ES-I3 (cell line): ENCODE measurements around the gene VAV2.
"Not testable (repeated sequence)": the region's sequence is repeated elsewhere in the genome, so short reads cannot be mapped to it uniquely, and the experiment has no call there.

Experiments used
- H3K36me3 ChIP-seq: 2 replicates; pipeline ENCODE4 v1.6.1; 2013; ENCODE audit warnings: mild to moderate bottlenecking, low read length, control low read depth, moderate library complexity; ENCODE audit not compliant: insufficient read depth
- H3K4me1 ChIP-seq: 2 replicates; pipeline ENCODE4 v1.6.1; 2013; ENCODE audit warnings: mild to moderate bottlenecking, control low read depth, low read length; ENCODE audit not compliant: insufficient read depth
- H3K9ac ChIP-seq: 2 replicates; pipeline ENCODE4 v1.6.1; 2013; ENCODE audit warnings: low read depth, mild to moderate bottlenecking, low read length, moderate library complexity
- H3K9me3 ChIP-seq: 2 replicates; pipeline ENCODE4 v1.6.1; 2013; ENCODE audit warnings: mild to moderate bottlenecking, low read length, moderate library complexity; ENCODE audit not compliant: control insufficient read depth, insufficient read depth

VAV2 gene

DNA sequence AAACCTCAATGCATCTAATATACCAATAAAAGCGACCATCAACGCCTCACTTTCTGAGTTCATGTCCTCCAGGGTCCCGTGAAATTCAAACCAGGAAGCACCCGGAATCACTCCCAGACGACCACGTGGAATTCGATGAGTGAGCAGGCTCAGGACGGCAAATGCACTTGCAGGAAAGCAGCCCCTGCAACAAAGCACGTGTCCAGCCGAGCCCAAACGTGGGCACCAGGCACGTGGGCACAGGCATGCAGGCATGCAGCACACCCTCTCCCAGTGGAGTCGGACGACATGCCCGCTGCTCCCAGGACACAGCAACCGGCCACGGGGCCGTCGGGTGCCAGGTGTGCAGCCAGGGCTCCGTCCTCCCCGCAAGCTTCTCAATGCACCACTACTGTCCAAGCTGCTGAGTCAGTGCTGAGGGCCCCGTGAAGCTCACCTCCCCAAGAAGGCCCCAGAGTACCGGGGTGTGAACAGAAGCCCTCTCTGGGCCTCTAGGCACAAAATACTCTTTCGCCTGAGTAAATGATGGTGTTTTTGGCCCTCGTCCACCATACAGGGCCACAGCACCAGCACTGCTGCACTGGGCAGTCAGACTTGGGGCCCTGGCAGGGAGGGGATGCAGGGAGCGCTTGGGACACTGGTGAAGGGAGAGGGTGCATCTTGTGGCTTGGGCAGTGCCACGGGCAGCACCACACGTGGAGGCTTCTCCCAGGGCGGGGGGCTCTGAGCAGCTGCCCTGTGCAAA, 87.6 kb downstream of the VAV2 start:
- Histone ChIP-seq H3K36me3 (no peaks in the 10 kb centered on the region), H3K9ac (no peak overlapping the region)

DNA sequence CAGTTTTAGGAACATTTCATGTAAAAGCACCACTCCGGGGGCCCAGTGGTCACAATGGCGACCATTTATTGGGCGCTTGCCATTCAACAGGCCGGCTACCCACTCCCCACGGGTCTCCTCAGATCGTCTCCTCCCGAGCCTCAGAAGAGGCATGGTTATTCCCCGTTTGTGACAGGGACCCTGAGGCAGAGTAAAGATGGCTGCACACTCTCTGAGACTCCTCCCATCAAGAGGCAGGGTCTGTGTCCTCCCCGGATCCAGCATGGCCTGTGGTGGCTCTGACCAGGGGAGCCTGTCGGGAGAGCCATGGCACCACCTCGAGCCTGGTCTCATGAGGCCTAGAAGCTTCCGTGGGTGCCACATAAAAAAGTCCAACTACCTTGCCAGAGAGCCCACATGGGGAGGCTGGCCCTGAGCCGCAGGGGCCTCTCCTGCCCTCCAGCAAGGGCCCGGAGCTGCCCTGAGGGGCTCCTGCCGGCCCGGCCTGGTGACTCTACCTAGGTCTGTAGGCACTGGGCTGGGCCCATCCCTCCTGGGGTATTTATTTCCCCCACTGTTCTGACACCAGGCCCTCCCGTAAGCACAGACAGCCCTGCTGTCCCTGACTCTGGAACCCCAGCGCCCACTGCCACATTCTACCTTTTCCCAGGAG, 90.8 kb downstream of the VAV2 start:
- Histone ChIP-seq H3K9me3 (no peaks in the 10 kb centered on the region), H3K4me1 (no peaks in the 10 kb centered on the region), H3K36me3 (no peaks in the 10 kb centered on the region), H3K9ac (no peak overlapping the region)

More for the DNA sequence above, 87.6 kb downstream of the VAV2 start:
- no peaks in the 10 kb centered on the region for H3K9me3 ChIP-seq
- no peaks in the 10 kb centered on the region for H3K4me1 ChIP-seq

DNA sequence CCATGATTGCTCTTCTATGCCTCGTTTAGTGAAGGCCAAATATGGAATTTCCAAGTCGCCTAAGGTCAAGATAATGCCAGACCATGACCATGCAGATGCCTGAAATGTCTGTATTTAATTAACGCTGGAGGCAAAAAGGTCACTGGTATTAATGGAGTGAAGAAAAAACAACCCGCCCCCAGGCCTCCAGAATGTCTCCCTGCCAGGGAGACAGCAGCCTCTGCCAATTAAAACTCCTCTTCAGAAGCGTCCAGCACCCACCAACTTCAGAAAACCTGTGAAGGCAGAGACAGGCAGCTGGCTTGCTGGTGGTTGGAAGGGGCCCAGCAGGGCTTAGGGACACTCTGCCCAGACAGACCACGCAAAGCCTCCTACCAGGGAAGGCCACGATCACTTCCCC, 94.4 kb downstream of the VAV2 start:
- H3K36me3 ChIP-seq, result no peaks in the 10 kb centered on the region
- peaks cover 5% of the 10 kb centered on the region; the same call in 1 of the 2 replicates for H3K4me1 ChIP-seq
- no peak overlapping the region for H3K9ac ChIP-seq
- no peaks in the 10 kb centered on the region for H3K9me3 ChIP-seq

DNA sequence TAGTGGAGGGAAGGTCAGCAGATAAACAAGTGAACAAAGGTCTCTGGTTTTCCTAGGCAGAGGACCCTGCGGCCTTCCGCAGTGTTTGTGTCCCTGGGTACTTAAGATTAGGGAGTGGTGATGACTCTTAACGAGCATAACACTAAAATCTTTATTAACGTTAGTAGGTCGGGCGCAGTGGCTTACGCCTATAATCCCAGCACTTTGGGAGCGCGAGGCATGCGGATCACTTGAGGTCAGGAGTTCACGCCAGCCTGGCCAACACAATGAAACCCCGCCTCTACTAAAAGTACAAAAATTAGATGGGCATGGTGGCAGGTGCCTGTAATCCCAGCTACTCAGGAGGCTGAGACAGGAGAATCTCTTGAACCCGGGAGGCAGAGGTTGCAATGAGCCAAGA, 96.1 kb downstream of the VAV2 start:
- H3K9ac ChIP-seq, H3K9me3 ChIP-seq, H3K4me1 ChIP-seq, H3K36me3 ChIP-seq: not testable (repeated sequence)

DNA sequence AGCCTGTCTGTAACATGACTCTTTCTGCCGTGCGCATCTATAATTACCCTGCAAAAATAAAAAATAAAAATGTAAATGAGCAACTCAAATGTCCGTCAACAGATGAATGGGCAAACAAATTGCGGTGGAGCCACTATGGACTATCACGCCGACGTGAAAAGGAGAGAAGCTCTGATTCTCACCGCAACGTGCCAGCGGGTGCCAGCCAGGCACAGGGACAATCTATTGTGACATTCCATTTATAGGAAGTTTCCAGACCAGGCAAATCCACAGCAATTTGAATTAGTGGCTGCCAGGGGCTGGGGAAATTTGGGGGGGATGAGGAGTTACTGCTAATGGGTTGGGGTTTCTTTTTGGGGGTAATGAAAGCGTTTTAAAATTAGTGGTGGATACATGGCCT, 96.8 kb downstream of the VAV2 start:
- H3K9me3 ChIP-seq, result no peaks in the 10 kb centered on the region
- H3K4me1 ChIP-seq, result peaks cover 7% of the 10 kb centered on the region; the same call in 1 of the 2 replicates
- no peak overlapping the region for H3K9ac ChIP-seq
- H3K36me3 ChIP-seq, result no peaks in the 10 kb centered on the region

DNA sequence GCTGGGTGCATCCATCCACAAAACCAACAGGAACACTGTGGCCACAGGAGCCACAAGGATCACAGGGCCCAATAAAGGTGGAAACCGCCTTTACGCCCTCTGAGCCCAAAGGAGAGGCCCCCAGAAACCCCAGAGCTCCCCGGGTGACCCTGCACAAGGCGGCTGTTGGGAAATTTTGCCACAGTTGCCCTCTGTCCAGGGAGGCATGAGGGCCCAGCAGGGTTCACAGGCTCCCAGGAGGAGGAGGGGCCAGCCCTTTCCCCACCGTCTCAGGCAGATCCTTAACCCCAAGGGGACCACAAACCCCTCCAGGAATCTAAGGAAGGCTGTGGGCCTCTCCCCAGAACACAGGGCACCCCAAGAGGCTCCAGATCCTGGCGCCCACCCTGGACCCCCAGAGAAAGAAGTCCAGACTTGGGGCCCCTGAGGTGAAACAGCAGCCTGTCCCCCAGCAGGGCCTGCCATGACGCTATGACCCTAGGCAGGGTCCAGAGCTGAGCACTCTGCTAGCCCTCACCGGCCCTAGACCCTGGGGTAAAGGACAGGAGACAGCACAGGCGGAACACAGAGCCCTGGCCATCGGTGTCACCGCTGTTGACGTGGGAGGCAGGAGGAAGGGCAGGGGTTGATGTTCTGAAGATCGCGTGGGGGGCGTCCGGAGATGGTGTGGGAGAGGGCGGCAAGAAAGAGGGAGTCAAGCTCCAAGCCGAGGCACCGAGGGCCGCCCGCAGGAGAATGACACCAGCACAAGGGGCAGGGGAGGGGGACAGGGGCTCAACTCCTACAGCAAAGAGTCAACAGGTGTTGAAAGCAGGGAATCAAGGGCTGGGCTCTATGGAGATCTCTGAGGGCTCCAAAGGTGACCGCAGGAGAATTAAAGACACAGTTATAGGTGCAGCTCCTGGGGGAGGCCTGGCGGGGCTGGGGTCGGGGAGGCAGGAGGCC, 97.5 kb downstream of the VAV2 start:
- H3K36me3 ChIP-seq, result no peaks in the 10 kb centered on the region
- H3K9me3 ChIP-seq, result no peaks in the 10 kb centered on the region
- no peak overlapping the region for H3K9ac ChIP-seq
- peaks cover 9% of the 10 kb centered on the region; the same call in 1 of the 2 replicates for H3K4me1 ChIP-seq

DNA sequence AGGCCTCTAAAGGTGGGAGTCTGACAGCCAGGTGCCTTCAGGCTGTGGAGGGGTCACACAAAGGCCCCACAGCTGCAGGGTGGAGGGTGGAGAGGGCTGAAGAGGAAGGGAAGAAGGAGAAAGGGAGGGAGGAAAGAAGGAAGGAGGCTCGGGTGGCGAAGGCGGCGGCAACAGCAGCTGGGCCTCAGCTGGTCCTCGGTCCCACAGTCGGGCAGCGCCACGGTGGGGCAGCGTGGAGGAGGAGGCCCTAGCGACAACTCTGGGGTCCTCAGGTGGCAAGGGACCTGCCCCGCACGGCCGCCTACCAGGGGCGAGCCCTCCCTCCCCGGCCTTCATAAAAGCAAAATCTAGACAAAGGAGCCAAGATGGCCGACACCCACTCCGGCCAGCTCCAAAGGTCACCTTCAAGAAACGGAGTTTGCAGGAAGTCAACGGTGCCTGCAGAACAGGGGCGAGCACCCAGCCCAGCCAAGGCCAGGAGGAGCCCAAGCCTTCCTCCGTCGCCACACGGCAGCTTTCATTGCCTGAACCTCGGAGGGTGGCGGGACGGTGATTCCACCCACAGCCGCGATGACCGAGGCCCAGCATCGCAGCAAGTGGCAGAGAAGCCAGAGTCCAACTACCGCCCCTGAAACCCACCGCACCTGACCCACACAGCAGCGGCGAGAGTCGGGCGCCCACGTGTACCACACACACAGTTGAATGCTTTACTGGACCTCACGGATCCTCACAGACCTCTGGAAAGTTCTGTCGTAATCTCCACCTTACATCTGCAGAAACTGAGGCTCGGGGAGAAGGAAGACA, 98.7 kb downstream of the VAV2 start:
- Histone ChIP-seq H3K4me1 (peaks cover 20% of the 10 kb centered on the region), H3K36me3 (no peaks in the 10 kb centered on the region), H3K9ac (no peak overlapping the region), H3K9me3 (no peaks in the 10 kb centered on the region)

DNA sequence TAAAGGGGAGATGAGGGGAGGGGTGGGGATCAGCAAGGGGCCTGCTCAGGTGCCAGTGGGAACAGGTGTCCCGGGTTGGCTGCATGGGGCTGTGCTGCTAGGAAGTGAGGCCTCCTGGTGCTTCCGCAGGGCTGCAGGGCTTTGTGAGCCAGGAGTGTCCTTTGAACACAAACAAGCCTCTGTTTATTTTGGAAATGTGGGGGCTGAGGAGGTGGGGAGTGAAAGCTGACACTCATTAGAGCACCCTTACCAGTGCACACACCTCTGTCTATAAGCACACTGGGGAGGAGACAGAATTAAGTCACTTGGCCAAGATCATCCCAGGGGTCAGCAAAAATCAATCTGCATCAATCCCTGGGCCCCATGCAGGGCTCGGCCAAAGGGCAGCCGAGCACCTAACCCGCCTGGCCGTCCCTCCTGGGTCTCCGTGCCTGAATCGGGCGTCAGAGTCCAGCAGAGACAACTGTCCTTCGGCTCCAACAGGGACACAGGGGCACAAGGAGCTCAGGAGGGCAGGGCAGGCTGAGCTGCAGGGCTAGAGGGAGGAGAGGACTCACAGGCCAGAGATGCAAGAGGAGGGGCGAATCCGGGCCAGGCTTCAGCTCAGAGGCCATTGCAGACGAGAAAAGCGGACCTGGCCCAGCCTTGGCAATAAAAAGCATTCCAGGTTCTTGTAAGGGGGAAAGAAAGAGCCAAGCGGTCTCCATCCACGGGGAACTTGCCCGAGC, 99.8 kb downstream of the VAV2 start:
- Histone ChIP-seq H3K9ac (no peak overlapping the region; the same call in 1 of the 2 replicates), H3K4me1 (peaks cover 28% of the 10 kb centered on the region), H3K9me3 (no peaks in the 10 kb centered on the region), H3K36me3 (no peaks in the 10 kb centered on the region)

DNA sequence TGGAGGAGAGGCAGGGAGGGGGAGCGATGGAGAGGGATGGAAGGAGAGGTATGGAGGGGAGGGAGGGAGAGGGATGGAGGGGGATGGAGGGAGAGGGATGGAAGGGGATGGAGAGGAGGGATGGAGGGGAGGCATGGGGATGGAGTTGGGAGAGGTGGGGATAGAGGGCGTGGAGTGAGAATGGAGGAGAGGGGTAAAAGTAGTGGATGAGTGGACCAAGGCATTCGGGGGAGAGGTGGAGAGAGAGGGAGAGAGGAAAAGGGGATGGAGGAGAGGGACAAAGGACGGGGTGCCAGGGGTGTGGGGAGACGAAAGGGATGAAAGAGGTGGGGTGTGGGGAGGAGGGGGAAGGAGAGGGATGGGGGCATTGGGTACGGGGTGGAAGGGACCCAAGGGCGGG, 100.4 kb downstream of the VAV2 start:
- H3K36me3 ChIP-seq, result no peaks in the 10 kb centered on the region
- peaks cover 28% of the 10 kb centered on the region for H3K4me1 ChIP-seq
- H3K9me3 ChIP-seq, result no peaks in the 10 kb centered on the region
- H3K9ac ChIP-seq, result no peak overlapping the region

DNA sequence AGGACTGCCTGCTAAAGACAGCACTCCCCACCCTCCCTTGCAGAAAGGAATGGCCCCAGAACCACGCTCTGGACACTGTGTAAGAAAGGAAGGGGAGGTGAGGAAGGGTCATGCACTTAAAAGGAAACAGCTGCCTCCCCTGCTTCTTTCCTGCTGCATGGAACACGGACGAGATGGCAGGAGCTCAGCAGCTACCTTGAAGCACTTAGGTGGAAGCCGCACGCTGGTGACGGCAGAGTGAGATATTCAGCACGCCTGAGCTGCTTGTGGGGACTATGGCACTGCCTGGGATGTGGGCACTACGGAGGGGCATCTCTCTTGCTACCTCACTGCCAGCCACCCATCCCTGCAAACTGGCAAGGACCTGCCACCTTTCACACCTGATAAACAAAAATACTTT, 101.5 kb downstream of the VAV2 start:
- Histone ChIP-seq H3K36me3 (no peaks in the 10 kb centered on the region), H3K9ac (no peak overlapping the region), H3K4me1 (peaks cover 28% of the 10 kb centered on the region), H3K9me3 (no peaks in the 10 kb centered on the region)

DNA sequence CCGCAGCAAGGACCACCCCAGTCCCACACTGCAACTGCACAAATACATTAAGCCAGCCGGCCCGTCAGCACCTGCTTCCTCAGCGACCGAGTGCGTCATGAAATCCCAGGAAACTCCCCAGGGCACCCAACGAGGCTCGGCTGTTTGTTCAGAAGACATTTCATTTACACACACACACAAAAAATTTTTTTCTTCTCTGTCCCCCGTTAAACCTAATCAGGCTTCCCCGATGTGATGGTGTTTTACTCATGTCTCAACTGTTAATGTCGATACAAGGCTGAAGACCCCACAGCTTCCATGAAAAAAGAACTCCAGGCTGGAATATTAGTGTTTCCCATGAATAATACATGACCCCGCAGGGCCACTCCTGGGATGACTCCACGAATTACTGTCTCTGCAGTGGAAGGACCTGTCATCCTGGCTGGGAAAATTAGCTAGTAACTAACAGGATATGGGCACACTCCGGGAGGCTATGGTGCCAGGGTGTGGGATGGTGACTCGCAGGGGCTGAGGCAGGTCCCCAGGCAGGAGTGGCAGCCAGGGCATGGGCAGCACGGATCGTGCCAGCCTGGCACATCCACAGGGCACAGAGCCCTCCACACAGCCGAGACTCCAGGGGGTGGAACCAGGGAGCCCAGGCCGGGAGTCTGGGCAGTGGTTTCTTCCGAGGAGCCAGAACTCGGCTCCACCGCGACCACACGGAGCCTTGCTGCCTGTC, 102.4 kb downstream of the VAV2 start:
- Histone ChIP-seq H3K4me1 (peaks cover 28% of the 10 kb centered on the region), H3K9ac (no peak overlapping the region), H3K36me3 (no peaks in the 10 kb centered on the region)

DNA sequence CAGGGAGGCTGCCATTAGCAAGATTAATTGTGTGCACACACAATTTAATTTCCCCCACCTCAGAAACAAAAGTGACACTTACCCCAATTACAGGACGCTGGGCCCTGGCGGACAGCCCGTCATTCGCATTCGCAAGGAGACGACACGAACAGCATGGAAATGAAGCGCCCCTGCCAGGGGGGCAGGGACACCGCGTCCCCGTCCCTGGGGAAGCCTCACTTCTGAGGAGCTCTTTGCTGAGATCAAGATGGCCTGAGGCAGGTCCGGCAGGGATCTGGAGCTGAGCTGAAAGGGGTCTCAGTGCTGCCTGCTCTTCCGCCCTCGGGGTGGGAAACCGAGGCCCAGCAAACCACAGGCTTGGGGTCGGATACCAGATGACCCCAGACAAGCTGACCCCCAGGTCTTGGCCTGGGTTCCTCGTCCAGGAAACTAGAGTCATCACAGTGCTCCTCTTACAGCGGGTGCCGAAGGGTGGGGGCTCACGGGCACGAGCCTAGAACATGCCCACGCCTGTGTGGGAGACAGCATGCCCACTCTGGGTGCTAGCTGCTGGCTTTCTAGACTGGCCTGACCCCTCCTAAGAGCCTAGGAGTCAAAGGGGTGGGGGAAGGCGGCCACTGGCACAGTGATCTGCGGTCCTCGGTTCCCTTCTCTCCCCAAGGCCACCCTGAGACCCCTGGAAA, 103.2 kb downstream of the VAV2 start:
- Histone ChIP-seq H3K36me3 (no peaks in the 10 kb centered on the region), H3K9me3 (no peaks in the 10 kb centered on the region), H3K9ac (no peak overlapping the region), H3K4me1 (peaks cover 28% of the 10 kb centered on the region)

More for the DNA sequence above, 102.4 kb downstream of the VAV2 start:
- no peaks in the 10 kb centered on the region for H3K9me3 ChIP-seq
